K562 treated with DMSO at 1 percent for 24 hours (cell line): ENCODE data around the gene HEBP2. TPM values are rescaled to one million over a fixed set of nuclear protein-coding genes. Genes with fewer than 3 reads are reported as not detected.

ENCODE experiments used
- total RNA-seq: library from RNA; unstranded; fragments of 300-600 nt; gene quantifications from 2 replicates; pipeline ENCODE4 v1.2.3, GENCODE V29; 2022; ENCODE audit warnings: low read depth; ENCODE audit not compliant: insufficient read depth

The HEBP2 gene
- 50.3 and 56.3 TPM in 2 replicates for total RNA-seq

GRCh38 chr6:138403801-138404665 lies at the start of gene HEBP2:
Gene HEBP2 (plus strand): TSS chr6:138404223. CDS start chr6:138404496, 273 bp downstream.

DNA sequence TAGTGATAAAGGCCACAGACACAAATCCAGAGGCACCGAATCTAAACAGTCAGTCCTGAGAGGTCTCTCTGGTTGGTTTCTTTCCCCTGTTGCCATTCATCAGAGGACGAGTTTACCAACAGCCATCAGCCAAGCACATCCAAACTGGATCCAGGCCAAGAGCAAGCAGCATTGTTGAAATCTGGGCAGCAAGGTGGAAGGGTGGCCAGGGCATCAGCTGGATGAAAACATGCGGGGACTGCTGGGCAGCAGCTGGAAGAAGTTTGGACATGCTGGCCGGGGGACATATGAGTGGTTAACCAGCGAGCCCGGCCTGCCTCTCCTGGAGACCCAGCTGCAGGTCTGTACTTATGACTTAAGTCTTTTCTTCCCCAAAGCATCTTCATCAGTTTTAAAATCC lies 26.2 kb upstream of the HEBP2 start, which contains the start of gene SMIM28:
Gene SMIM28, plus strand, starts transcription at position 62 of the 400 bp plus-strand sequence. Its CDS starts 168 bp downstream, at position 230.

Other genes with a start within 250 kb of the HEBP2 start
- not detected in 2 replicates for gene ARFGEF3, start 242.3 kb upstream of the HEBP2 start, total RNA-seq
- gene PBOV1, start 185.7 kb upstream of the HEBP2 start, total RNA-seq = not detected in 2 replicates
- not detected in 2 replicates for gene SMIM28, start 26.3 kb upstream of the HEBP2 start, total RNA-seq
- gene NHSL1, start 95.3 kb downstream of the HEBP2 start, total RNA-seq = 0.12 and 1.3 TPM in 2 replicates